AML-193 (cell line): ENCODE data around the gene PCDH15.
A peak's percentile ranks its signal among the peaks of the same experiment; 100 is the strongest.
"Not testable (repeated sequence)": the region's sequence is repeated elsewhere in the genome, so short reads cannot be mapped to it uniquely, and the experiment has no call there.

Experiments
- DNase-seq, 2 experiments: peaks; one replicate each; lab custom pipeline; 2025; lab: John Stamatoyannopoulos, UW

The PCDH15 gene

DNA sequence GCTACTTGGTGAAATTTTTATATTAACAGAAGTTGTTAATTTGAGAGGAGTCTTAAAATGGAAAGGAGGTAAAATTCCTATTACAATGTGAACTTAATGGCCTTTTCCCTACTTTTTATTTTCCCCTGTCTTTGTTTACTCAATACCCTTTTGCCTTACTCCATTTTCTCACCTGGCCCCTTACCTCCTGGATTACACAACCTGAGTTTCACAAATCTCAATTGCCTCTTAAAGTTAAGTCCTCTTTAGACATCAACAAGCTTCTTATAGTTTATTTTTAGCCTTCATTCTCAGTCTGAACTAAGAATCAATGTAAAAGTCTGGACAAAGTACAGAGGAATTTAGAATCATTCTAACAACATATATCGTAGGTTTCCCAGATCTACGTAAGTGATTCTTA lies 247.0 kb downstream of the PCDH15 start:
- DNase-seq: no peak

- DNase-seq: no peak
These were observed 251.0 kb downstream of the PCDH15 start for GRCh38 chr10:54550016-54550415.

DNA sequence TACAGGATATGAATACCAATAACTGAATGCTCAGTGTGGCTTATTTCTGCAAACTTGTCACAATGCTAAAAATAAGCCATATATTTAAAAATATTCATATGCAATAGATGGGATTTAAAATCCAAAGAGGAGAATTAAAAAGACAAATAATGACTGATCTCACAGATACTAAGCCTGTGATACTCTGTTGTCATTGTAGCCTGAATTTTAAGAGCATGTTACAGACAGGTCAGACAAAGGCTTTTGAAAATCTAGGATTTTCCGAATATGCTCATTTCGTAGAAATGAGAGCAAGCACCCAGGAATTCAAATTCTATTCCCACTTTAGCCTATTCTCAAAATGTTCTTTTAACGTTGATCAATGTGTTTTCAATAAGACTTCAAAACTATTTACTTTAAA lies 269.7 kb downstream of the PCDH15 start:
- DNase-seq: no peak

- no peak for DNase-seq
These were observed 270.7 kb downstream of the PCDH15 start for GRCh38 chr10:54530299-54530698.

- no peak for DNase-seq
These were observed 275.2 kb downstream of the PCDH15 start for GRCh38 chr10:54525816-54526215.

DNA sequence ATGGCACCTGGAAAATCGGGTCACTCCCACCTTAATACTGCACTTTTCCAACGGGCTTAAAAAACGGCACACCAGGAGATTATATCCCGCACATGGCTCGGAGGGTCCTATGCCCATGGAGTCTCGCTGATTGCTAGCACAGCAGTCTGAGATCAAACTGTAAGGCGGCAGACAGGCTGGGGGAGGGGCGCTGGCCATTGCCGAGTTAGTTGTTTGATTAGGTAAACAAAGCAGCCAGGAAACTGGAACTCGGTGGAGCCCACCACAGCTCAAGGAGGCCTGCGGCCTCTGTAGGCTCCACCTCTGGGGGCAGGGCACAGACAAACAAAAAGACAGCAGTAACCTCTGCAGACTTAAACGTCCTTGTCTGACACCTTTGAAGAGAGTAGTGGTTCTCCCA lies 285.8 kb downstream of the PCDH15 start:
- DNase-seq: not testable (repeated sequence)

- no peak for DNase-seq
These were observed 297.2 kb downstream of the PCDH15 start for GRCh38 chr10:54503863-54504262.

DNA sequence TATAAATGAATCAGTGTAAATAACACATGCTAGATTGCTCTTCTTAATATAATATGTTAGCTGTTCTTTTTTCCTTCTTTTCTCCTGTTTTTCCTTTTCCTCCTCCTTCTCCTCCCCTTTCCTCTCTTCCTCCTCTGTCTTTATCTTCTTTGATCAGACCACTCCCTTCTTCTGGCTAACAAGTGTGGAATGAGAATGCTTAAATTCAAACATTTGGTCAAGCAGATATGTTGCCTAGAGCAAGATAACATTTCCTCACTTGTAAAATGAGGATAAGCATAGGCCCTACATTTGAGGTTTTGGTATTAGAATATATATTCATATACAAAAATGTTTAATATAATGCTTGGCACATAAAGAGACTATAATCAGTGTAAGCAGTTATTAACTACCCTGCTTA lies 299.1 kb downstream of the PCDH15 start:
- DNase-seq: no peak

DNA sequence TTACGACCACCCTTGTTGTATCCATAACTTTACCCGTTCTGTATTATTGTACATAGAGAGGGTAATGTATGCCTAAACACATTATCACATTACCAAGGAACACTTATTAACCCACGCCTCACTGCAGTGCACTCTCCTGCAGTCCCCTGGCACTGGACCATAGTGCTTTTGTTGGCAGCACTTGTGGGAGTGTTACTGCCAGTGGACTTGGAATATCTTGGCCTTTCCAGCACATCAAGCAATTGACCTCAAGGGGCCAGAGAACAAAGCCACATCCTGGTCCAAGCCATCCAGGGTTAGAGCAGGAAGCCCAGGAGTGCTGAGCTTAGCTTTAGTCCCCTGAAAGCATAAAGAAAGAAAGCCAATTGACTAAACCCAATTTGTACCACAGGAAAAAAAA lies 304.2 kb downstream of the PCDH15 start:
- DNase-seq: no peak

GRCh38 chr10:54487743-54488142 lies 313.3 kb downstream of the PCDH15 start:
- DNase-seq: no peak

DNA sequence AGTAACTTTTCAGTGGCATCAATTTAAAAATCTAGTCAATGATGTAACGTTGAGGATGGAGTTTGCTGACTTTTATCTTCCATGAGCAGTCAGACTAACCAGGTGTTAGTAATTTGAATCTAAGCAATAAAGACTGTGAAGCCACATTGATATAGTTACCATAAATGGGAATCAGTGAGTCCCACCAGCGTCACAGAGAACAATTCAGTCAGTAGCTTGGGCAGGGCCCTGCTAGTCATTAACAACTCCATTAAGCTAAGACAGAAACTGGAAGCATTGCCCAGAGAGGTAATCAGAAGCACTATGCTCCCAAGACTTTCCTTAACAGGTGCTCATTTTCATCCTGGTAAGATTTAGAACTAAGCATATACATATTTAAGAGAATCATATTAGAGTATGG lies 315.1 kb downstream of the PCDH15 start:
- DNase-seq: no peak

DNA sequence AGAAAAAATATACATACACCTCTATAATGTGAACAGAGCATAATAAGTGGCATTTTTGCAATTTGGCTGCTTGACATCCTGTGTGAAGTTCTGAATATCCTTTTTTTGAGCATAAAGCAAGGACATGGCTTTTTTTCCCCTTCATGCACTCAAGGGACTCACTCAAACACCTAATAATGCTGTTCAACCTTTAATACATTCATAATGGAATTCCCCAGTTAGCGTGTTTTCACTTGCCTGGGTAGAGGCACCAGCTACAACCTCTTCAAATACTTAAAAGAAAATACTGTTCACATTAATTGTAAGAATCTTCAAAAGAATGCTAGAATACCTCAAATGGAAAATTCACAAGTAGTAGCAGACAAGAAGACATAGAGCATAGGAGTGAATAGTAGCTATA lies 316.8 kb downstream of the PCDH15 start:
- DNase-seq: no peak

- DNase-seq: no peak
These were observed 322.4 kb downstream of the PCDH15 start for GRCh38 chr10:54478601-54479000.

- no peak for DNase-seq
These were observed 323.3 kb downstream of the PCDH15 start for GRCh38 chr10:54477738-54478137.

GRCh38 chr10:54470324-54470631 lies 330.8 kb downstream of the PCDH15 start:
- no peak for DNase-seq

- no peak for DNase-seq
These were observed 331.3 kb downstream of the PCDH15 start for GRCh38 chr10:54469587-54470323.

DNA sequence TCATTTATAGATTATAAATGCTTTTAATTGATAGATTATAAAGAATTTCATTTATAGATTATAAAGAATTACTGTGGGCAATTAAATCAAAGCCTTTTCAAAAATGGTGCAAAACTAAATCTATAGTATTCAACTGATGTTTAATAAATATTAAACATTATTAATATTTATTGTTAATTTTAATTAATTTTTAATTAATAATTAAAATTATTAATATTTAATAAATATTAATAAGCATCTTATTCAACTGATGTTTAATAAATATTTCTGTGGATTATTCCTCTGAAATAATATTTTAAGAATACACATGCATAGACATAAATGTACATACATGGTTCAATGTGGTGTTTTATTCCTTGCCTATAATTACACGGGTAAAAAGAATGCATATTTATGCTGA lies 346.8 kb downstream of the PCDH15 start:
- DNase-seq: no peak

DNA sequence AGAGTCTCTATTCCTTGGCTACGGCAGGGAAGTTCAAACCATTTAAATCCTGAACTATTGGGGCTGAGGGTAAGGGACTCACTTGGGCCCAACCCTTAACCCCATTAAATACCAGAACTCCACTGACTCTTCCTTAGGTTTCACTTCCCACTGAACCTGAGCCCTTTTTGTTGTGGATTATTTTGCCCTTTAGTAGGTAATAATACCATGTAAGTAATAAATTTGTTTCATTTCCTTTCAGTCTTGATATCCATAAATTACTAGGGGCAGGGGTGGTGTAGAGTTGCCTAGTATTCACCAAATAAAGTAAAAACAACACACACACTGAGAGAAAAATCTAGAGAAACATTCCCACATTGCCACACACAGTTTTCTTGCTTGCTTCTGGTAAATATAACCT lies 352.0 kb downstream of the PCDH15 start:
- DNase-seq: no peak

DNA sequence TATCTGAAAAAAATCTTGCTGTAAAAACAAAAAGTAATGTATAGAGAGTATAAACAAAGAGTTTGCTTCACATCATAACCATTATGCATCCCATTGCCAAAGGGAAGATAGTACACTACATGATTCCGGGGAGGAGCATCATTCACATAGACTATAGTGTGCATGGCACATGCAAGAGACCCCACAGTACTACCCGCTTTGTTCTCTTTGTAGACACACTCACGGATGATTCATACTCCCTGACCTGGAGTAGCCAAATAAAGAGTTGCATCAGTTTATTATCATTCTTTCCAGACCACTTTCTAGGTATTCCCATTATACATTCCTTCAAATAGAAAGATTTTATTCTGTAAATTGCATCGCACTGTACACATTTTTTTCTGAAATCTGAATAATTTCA lies 356.9 kb downstream of the PCDH15 start:
- no peak for DNase-seq

DNA sequence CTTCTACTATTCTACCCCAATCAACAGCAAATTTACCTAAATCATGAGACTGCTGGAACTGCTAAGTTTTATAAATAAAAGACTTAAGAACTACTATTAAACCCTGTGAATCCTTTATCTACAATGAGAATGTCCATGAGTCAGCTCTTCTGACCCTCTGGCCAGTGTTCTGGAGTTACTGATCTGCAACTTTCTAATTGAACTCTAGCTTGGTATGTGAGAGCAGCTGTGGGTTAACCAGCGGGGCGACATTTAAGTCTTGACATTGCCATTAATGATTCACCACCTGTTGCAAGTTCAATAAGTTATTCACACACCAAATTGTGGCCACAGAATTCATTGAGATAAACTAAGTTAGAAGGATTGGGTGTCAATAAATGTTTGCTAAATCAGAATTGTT lies 359.8 kb downstream of the PCDH15 start:
- DNase-seq: no peak

DNA sequence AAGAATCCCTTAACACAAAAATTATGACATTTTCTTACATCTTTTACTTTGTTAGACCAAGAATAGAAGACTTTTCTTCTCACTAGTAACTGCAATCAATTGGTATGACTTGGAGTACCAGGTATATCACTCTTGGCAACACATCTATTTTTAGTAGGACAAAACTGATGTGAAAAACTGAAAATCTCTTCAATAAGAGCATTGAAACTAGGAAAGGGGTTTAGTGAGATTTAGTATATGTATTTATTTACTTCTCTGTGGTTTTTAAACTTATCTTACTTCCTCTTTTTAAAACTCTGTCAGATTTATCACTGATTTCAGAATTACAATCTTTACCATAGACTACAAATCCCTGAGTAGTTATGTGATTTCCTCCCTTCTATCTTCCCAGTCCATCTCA lies 366.2 kb downstream of the PCDH15 start:
- DNase-seq: no peak

- no peak for DNase-seq
These were observed 385.5 kb downstream of the PCDH15 start for GRCh38 chr10:54415483-54415882.

DNA sequence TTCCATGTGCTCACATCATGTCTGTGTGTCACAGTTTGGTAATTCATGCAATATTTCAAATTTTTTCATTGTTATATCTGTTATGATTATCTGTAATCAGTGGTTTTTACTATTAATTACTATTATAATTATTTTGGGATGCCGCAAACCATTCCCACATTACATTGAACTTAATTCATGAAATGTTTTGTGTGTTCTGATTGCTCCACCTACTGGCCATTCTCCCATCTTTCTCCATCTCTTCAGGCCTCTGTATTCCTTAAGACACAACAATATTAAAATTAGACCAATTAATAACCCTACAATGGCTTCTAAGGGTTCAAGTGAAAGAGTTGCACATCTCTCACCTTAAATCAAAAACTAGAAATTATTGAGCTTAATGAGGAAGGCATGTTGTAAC lies 398.5 kb downstream of the PCDH15 start:
- DNase-seq: peak; percentile 6 to 21

DNA sequence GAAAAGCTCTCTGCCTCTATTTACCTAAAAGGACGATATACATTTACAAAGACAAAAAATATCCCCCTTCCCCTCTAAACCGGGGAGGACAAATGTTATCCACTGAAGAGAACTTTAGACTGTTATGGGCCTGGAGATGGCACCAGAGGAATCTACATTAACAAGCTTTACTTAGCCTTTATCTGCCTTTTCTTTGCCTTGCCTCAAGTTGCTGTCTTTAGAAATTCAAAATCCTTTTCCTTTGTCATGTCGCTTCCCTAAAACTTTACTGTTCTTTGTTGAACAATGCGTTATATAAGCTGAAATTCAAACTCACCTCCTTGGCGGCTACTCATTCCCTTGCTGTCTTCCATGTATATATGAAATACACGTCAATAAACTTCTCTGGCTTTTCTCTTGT lies 405.0 kb downstream of the PCDH15 start:
- DNase-seq: no peak

DNA sequence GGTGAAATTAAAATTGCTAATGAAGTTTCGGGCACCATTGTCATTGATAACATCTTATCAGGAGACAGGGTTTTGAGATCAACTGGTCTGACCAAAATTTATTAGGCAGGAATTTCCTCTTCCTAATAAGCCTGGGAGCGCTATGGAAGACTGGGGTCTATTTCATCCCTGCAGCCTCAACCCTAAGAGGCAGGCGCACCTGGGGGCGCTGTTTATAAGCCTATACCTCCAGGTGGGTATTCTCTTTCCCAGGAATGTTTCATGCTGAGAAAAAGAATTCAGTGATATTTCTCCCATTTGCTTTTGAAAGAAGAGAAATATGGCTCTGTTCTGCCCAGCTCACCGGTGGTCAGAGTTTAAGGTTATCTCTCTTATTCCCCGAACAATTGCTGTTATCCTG lies 406.4 kb downstream of the PCDH15 start:
- not testable (repeated sequence) for DNase-seq
